OCI-LY3 (cell line): Measurements from ENCODE around the gene FUS.

ENCODE experiments used
- CTCF ChIP-seq: fragments of 200-600, 300-600 bp; sonication (generic); IDR thresholded peaks from 2 replicates; pipeline ENCODE4 v1.5.1; 2014; ENCODE audit warnings: antibody characterized with exemption, low read length, low read depth
- EZH2phosphoT487 ChIP-seq: fragments of 200-600 bp; shearing (Covaris generic); IDR thresholded peaks from 2 replicates; pipeline ENCODE4 v1.6.1; 2018; ENCODE audit warnings: antibody characterized with exemption, mixed run types, low read depth

DNA sequence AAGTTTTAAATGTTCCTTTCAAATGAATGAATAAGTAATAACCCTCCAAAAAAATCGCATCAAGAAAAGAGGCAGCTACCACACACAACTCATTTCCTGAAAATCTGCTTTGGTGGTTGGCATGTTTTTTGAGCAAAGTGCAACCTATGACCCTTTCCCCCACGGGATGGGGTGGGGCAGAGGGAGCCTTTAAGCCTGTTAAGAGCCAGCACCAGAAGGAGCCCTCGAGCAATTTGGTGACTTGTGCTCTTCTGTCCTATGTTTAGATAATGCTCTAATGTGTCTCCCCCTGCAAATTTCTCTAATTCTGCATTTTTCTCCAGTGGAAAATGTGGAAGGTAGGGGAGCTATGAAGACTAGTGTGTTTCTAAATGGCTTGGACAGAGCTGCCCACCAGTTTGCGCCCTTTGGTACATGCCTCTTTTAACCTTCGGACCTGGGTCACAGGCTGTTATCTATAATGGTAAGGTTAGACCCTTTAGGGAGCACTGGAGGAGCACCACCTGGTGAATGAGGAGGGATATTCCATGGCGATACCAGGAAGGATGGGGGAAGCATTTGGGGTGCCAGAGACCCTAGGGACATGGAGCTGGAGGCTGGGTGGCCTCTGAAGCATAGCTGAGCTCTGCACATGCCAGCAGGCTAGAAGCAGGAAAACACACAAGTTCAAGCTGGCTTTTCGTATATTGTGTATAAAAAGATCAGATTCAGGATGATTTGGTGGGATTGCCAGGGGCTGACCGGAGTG, 21.1 kb downstream of the FUS start:
- TF ChIP-seq CTCF (peak; percentile 39), EZH2phosphoT487 (no peak)
